Nephron progenitor cell (in vitro differentiated cells): Measurements from ENCODE around the gene TCF12.

ENCODE experiments used
- DNase-seq: peaks from one replicate; pipeline ENCODE4 v3.0.0; 2021
- H3K27ac Mint-ChIP-seq: 2 replicates; pipeline ENCODE4 v1.8.0; 2021; ENCODE audit warnings: mild to moderate bottlenecking, moderate library complexity, mixed read lengths
- H3K27me3 Mint-ChIP-seq: 2 replicates; pipeline ENCODE4 v1.8.0; 2021; ENCODE audit warnings: mild to moderate bottlenecking, low read depth, mixed read lengths; ENCODE audit not compliant: poor library complexity
- H3K36me3 Mint-ChIP-seq: 2 replicates; pipeline ENCODE4 v1.8.0; 2021; ENCODE audit warnings: low read depth, mixed read lengths
- H3K4me1 Mint-ChIP-seq: 2 replicates; pipeline ENCODE4 v1.8.0; 2021; ENCODE audit warnings: mixed read lengths
- H3K4me3 Mint-ChIP-seq: 2 replicates; pipeline ENCODE4 v1.8.0; 2021; ENCODE audit warnings: mild to moderate bottlenecking, moderate library complexity, mixed read lengths
- H3K9me3 Mint-ChIP-seq: 2 replicates; pipeline ENCODE4 v1.8.0; 2021; ENCODE audit warnings: mild to moderate bottlenecking, moderate library complexity, mixed read lengths
- TF ChIP-seq, protein P1 (sequence below): fragments of 200-600 bp; sonication (generic); IDR thresholded peaks from 2 replicates; pipeline ENCODE4 v1.5.0; 2021; ENCODE audit warnings: antibody characterized with exemption

Gene TCF12

DNA sequence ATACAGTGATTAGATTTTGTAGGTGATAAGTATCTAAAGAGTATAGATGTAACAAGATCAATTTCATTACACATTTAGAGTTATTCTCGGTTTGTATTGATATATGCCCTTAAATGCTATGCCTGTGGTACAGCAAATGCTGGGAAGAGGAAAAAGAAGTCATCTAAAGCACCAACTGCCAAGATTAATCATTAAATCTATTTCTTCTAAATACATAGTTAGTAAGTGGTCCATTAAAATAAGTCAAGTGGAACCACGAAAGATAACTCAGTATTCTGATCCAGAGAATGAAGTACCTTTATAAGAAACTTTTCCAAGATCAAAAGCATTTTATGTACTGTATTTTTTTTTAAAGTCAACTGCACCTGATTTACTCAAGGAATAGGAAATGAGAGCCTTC is 315.7 kb downstream of the TCF12 start:
- H3K27ac Mint-ChIP-seq = no peak overlapping the region
- H3K4me3 Mint-ChIP-seq = no peak overlapping the region
- H3K27me3 Mint-ChIP-seq = peaks cover 4% of the 10 kb centered on the region
- no peaks in the 10 kb centered on the region for H3K9me3 Mint-ChIP-seq
- peaks cover 36% of the 10 kb centered on the region for H3K4me1 Mint-ChIP-seq
- H3K36me3 Mint-ChIP-seq = peaks cover 62% of the 10 kb centered on the region
- DNase-seq = no peak
- TF ChIP-seq, protein P1, sequence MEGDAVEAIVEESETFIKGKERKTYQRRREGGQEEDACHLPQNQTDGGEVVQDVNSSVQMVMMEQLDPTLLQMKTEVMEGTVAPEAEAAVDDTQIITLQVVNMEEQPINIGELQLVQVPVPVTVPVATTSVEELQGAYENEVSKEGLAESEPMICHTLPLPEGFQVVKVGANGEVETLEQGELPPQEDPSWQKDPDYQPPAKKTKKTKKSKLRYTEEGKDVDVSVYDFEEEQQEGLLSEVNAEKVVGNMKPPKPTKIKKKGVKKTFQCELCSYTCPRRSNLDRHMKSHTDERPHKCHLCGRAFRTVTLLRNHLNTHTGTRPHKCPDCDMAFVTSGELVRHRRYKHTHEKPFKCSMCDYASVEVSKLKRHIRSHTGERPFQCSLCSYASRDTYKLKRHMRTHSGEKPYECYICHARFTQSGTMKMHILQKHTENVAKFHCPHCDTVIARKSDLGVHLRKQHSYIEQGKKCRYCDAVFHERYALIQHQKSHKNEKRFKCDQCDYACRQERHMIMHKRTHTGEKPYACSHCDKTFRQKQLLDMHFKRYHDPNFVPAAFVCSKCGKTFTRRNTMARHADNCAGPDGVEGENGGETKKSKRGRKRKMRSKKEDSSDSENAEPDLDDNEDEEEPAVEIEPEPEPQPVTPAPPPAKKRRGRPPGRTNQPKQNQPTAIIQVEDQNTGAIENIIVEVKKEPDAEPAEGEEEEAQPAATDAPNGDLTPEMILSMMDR = no peak

DNA sequence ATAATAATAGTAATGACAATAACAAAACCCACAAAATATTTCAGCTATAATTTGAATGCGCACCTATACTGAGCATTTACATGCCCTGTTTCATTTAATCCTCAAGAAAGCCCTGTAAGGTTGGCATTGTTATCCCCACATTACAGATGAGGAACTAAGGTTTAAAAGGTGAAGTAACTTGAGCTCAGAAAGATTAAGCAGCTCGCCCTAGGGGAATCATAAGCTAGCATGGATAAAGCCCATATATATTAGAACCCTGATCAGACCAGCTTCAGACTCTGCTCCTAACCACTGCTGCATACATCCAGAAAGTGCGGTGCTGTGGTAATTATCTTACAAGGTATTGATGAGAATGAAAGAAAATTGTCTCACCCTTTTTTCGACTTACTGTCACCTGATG is 316.7 kb downstream of the TCF12 start:
- no peak for DNase-seq
- peaks cover 4% of the 10 kb centered on the region for H3K27me3 Mint-ChIP-seq
- H3K4me3 Mint-ChIP-seq = no peak overlapping the region
- TF ChIP-seq, protein P1 = no peak
- no peak overlapping the region for H3K27ac Mint-ChIP-seq
- no peaks in the 10 kb centered on the region for H3K9me3 Mint-ChIP-seq
- H3K4me1 Mint-ChIP-seq = peaks cover 36% of the 10 kb centered on the region
- H3K36me3 Mint-ChIP-seq = peaks cover 72% of the 10 kb centered on the region

DNA sequence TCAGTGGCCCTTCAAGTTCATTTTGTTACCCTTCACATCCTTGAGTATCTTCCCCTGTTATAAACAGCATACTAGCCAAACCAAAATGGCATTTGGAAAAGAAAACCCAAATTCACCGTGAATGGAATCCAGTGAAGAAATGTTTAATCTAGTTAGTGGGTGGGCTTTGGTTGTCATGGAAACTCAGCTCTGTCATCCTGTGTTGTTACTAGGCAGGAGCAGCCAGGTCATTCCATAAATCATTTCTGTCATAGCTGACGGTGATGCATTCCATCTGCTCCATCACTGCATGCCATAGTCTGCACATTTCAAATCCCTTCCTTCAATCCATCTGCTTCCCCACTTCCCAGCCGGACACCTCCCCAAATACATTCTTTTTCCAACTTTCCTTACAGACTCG is 317.4 kb downstream of the TCF12 start:
- Mint-ChIP-seq H3K27me3 (peaks cover 4% of the 10 kb centered on the region), H3K9me3 (no peaks in the 10 kb centered on the region), H3K4me1 (peaks cover 36% of the 10 kb centered on the region), H3K4me3 (no peak overlapping the region), H3K36me3 (peaks cover 76% of the 10 kb centered on the region), H3K27ac (no peak overlapping the region)
- TF ChIP-seq, protein P1 = no peak
- peak; percentile 43 for DNase-seq

DNA sequence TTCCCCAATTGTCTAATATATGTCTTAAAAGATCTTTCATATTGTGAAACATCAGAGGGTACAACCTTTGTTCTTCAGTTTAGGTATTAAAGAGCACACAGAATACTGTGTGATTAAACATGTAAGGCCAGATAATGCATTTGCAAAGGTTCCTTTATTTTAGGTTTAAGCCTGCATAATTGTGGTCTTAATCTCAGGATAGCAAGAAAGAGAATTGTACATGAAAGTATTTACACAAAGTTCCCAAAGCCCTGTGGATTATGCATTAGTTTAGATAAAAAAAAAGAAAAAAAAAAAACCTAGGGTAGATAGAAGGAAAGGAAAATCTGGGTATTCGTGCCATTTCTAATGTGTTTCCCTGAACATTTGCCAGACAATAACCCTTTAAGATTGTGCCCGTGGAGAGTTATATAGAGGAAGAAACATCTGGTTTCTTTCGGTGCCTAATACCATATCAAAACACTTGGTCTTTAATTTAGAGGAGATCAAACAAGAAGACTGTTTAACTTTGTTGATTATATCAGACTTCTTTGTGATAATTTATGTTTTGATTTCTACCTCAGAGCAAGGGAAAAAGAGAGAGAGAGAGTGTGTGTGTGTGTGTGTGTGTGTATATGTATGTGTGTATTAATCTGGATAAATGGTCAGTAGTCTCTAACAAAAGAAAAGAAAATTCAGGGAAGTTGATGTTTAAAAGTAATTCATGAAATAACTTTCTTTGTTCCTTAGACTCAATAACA is 318.3 kb downstream of the TCF12 start:
- Mint-ChIP-seq H3K27me3 (peaks cover 4% of the 10 kb centered on the region), H3K4me3 (no peak overlapping the region), H3K9me3 (no peaks in the 10 kb centered on the region), H3K4me1 (peaks cover 36% of the 10 kb centered on the region), H3K36me3 (peaks cover 83% of the 10 kb centered on the region), H3K27ac (peak overlapping the region; percentile 17)
- TF ChIP-seq, protein P1 = no peak
- no peak for DNase-seq

DNA sequence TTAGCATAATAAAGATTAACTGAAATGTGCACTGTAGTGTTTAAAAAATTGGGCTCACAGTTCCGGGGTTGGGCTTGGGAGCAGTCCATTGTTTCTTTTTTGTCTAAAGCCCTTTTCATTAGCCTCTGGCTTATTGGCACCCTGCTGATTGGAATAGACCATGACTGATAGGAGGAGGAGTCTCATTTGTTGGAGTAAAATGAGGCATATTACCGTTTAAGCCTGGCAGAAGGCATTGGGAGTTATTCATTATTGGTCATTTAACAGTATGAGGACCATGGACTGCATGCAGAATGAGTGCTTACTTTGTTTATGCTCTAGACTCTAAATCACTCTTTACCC is 318.8 kb downstream of the TCF12 start:
- no peak for DNase-seq

More for the DNA sequence above, 318.8 kb downstream of the TCF12 start:
- Mint-ChIP-seq H3K4me1 (peaks cover 36% of the 10 kb centered on the region), H3K4me3 (no peak overlapping the region), H3K9me3 (no peaks in the 10 kb centered on the region), H3K27ac (no peak overlapping the region), H3K27me3 (peaks cover 4% of the 10 kb centered on the region), H3K36me3 (peaks cover 87% of the 10 kb centered on the region)
- TF ChIP-seq, protein P1 = no peak
